ENCODE data around the gene TRIM68.

- TF ChIP-seq, protein P1, sequence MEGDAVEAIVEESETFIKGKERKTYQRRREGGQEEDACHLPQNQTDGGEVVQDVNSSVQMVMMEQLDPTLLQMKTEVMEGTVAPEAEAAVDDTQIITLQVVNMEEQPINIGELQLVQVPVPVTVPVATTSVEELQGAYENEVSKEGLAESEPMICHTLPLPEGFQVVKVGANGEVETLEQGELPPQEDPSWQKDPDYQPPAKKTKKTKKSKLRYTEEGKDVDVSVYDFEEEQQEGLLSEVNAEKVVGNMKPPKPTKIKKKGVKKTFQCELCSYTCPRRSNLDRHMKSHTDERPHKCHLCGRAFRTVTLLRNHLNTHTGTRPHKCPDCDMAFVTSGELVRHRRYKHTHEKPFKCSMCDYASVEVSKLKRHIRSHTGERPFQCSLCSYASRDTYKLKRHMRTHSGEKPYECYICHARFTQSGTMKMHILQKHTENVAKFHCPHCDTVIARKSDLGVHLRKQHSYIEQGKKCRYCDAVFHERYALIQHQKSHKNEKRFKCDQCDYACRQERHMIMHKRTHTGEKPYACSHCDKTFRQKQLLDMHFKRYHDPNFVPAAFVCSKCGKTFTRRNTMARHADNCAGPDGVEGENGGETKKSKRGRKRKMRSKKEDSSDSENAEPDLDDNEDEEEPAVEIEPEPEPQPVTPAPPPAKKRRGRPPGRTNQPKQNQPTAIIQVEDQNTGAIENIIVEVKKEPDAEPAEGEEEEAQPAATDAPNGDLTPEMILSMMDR (IDR thresholded peaks at IDR 0.05), result no peak
- no peak for TF ChIP-seq POLR2A (IDR thresholded peaks at IDR 0.05)
These were observed 2.4 kb upstream of the TRIM68 start for GRCh38 chr11:4610258-4610935.

All from testis (tissue), 2 donors.